ENCODE measurements around the gene ZCCHC8.
"Not testable (repeated sequence)": the region's sequence is repeated elsewhere in the genome, so short reads cannot be mapped to it uniquely, and the experiment has no call there.

ZCCHC8 gene

GRCh38 chr12:122493222-122493621 lies 7.5 kb downstream of the ZCCHC8 start:
- WGBS (ENCODE audit: insufficient coverage, insufficient read length), result no CpG with 5 or more reads among the region's 6 CpGs
- H3K4me1 ChIP-seq (ENCODE audit: control insufficient read depth, insufficient read depth, low read length); DNase-seq (ENCODE audit: low read depth, low spot score); H3K27me3 ChIP-seq (ENCODE audit: control insufficient read depth, insufficient read depth, low read length); H3K4me3 ChIP-seq (ENCODE audit: low read length); H3K27ac ChIP-seq (ENCODE audit: low read length); H3K36me3 ChIP-seq (ENCODE audit: control insufficient read depth, insufficient read depth, low read length); H3K9me3 ChIP-seq (ENCODE audit: control insufficient read depth, insufficient read depth, low read length): not testable (repeated sequence)

- DNase-seq (ENCODE audit: low read depth, low spot score), result no peak
- Histone ChIP-seq H3K36me3 (ENCODE audit: control insufficient read depth, insufficient read depth, low read length) (peaks cover 11% of the 10 kb centered on the region; the same call in 1 of the 2 replicates), H3K27ac (ENCODE audit: low read length) (no peak overlapping the region), H3K27me3 (ENCODE audit: control insufficient read depth, insufficient read depth, low read length) (no peaks in the 10 kb centered on the region), H3K4me3 (ENCODE audit: low read length) (no peak overlapping the region), H3K9me3 (ENCODE audit: control insufficient read depth, insufficient read depth, low read length) (no peaks in the 10 kb centered on the region), H3K4me1 (ENCODE audit: control insufficient read depth, insufficient read depth, low read length) (no peaks in the 10 kb centered on the region)
- WGBS (ENCODE audit: insufficient coverage, insufficient read length), result no CpG with 5 or more reads among the region's 2 CpGs
Observed at GRCh38 chr12:122491991-122492390, 8.7 kb downstream of the ZCCHC8 start.

DNA sequence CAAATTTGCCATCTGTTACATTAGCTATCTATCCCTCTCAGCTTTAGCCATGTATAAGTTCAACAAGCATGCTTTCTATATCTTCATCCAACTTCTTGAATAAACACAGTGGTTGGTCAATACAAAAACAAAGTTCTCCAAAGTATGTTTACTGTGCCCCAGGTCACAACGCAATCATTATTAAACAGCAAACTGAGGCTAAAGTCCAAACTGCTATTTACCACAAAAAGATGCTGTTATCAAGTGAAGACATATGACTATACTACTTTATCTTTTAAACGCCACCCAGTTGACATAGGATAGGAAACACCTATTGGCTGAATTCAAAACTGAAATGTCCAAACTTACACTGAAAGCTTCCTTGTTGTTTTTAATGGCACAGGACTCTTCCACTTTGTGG lies 11.7 kb downstream of the ZCCHC8 start:
- Histone ChIP-seq H3K27ac (ENCODE audit: low read length) (no peak overlapping the region), H3K36me3 (ENCODE audit: control insufficient read depth, insufficient read depth, low read length) (peaks cover 14% of the 10 kb centered on the region; the same call in 1 of the 2 replicates)
- no CpG with 5 or more reads among the region's 2 CpGs for WGBS (ENCODE audit: insufficient coverage, insufficient read length)

GRCh38 chr12:122487807-122488206 lies 12.9 kb downstream of the ZCCHC8 start:
- H3K36me3 ChIP-seq (ENCODE audit: control insufficient read depth, insufficient read depth, low read length), result peaks cover 14% of the 10 kb centered on the region; the same call in 1 of the 2 replicates
- not testable (repeated sequence) for H3K27ac ChIP-seq (ENCODE audit: low read length); H3K27me3 ChIP-seq (ENCODE audit: control insufficient read depth, insufficient read depth, low read length); DNase-seq (ENCODE audit: low read depth, low spot score); H3K4me3 ChIP-seq (ENCODE audit: low read length); H3K4me1 ChIP-seq (ENCODE audit: control insufficient read depth, insufficient read depth, low read length); H3K9me3 ChIP-seq (ENCODE audit: control insufficient read depth, insufficient read depth, low read length)
- WGBS (ENCODE audit: insufficient coverage, insufficient read length), result no CpG with 5 or more reads among the region's 3 CpGs

More for the DNA sequence above, 11.7 kb downstream of the ZCCHC8 start:
- H3K27me3 ChIP-seq (ENCODE audit: control insufficient read depth, insufficient read depth, low read length), result no peaks in the 10 kb centered on the region
- DNase-seq (ENCODE audit: low read depth, low spot score), result no peak
- H3K9me3 ChIP-seq (ENCODE audit: control insufficient read depth, insufficient read depth, low read length), result no peaks in the 10 kb centered on the region
- H3K4me3 ChIP-seq (ENCODE audit: low read length), result no peak overlapping the region
- H3K4me1 ChIP-seq (ENCODE audit: control insufficient read depth, insufficient read depth, low read length), result no peaks in the 10 kb centered on the region

- Histone ChIP-seq H3K36me3 (ENCODE audit: control insufficient read depth, insufficient read depth, low read length) (peaks cover 12% of the 10 kb centered on the region; the same call in 1 of the 2 replicates), H3K27me3 (ENCODE audit: control insufficient read depth, insufficient read depth, low read length) (no peaks in the 10 kb centered on the region), H3K9me3 (ENCODE audit: control insufficient read depth, insufficient read depth, low read length) (no peaks in the 10 kb centered on the region), H3K4me3 (ENCODE audit: low read length) (no peak overlapping the region), H3K4me1 (ENCODE audit: control insufficient read depth, insufficient read depth, low read length) (no peaks in the 10 kb centered on the region), H3K27ac (ENCODE audit: low read length) (no peak overlapping the region)
- DNase-seq (ENCODE audit: low read depth, low spot score), result no peak
- no CpG with 5 or more reads among the region's 7 CpGs for WGBS (ENCODE audit: insufficient coverage, insufficient read length)
Observed at GRCh38 chr12:122486805-122487426, 13.8 kb downstream of the ZCCHC8 start.

GRCh38 chr12:122486360-122486759 lies 14.4 kb downstream of the ZCCHC8 start:
- WGBS (ENCODE audit: insufficient coverage, insufficient read length), result no CpG with 5 or more reads among the region's 6 CpGs
- H3K4me1 ChIP-seq (ENCODE audit: control insufficient read depth, insufficient read depth, low read length); H3K4me3 ChIP-seq (ENCODE audit: low read length); H3K9me3 ChIP-seq (ENCODE audit: control insufficient read depth, insufficient read depth, low read length); DNase-seq (ENCODE audit: low read depth, low spot score); H3K27ac ChIP-seq (ENCODE audit: low read length); H3K36me3 ChIP-seq (ENCODE audit: control insufficient read depth, insufficient read depth, low read length); H3K27me3 ChIP-seq (ENCODE audit: control insufficient read depth, insufficient read depth, low read length): not testable (repeated sequence)

DNA sequence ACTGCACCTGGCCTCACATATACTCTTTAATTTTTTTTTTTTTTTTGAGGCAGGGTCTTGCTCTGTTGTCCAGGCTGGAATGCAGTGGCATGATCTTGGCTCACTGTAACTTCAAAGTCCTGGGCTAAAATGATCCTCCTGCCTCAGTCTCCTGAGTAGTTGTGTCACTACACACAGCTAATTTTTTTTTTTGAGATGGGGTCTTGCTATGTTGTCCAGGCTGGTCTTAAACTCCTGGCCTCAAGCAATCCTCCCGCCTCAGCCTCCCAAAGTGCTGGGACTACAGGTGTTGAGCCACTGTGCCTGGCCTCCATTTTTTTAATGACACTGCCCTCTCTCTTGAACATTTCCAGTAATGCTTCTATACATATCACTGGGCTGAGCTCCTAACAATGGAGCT lies 16.3 kb downstream of the ZCCHC8 start:
- H3K4me3 ChIP-seq (ENCODE audit: low read length); H3K27ac ChIP-seq (ENCODE audit: low read length); H3K27me3 ChIP-seq (ENCODE audit: control insufficient read depth, insufficient read depth, low read length); H3K4me1 ChIP-seq (ENCODE audit: control insufficient read depth, insufficient read depth, low read length); H3K9me3 ChIP-seq (ENCODE audit: control insufficient read depth, insufficient read depth, low read length); DNase-seq (ENCODE audit: low read depth, low spot score): not testable (repeated sequence)
- WGBS (ENCODE audit: insufficient coverage, insufficient read length), result no CpG with 5 or more reads among the region's 1 CpG
- peaks cover 11% of the 10 kb centered on the region; the same call in 1 of the 2 replicates for H3K36me3 ChIP-seq (ENCODE audit: control insufficient read depth, insufficient read depth, low read length)

DNA sequence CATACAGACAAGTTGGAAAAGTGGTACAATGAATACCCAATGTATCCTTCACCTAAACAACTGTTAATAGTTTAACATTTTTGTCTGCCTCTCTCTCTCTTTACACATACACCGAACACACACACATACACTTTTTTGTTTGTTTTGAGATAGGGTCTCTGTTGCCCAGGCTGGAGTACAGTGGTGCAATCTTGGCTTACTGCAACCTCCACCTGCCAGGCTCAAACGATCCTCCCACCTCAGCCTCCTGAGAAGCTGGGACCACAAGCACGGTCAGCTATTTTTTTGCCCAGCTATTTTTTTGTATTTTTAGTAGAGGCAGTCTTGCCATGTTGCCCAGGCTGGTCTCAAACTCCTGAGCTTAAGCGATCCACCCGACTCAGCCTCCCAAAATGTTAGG lies 16.8 kb downstream of the ZCCHC8 start:
- Histone ChIP-seq H3K36me3 (ENCODE audit: control insufficient read depth, insufficient read depth, low read length) (peaks cover 11% of the 10 kb centered on the region; the same call in 1 of the 2 replicates), H3K4me1 (ENCODE audit: control insufficient read depth, insufficient read depth, low read length) (no peaks in the 10 kb centered on the region), H3K9me3 (ENCODE audit: control insufficient read depth, insufficient read depth, low read length) (no peaks in the 10 kb centered on the region), H3K27me3 (ENCODE audit: control insufficient read depth, insufficient read depth, low read length) (no peaks in the 10 kb centered on the region), H3K4me3 (ENCODE audit: low read length) (no peak overlapping the region), H3K27ac (ENCODE audit: low read length) (no peak overlapping the region)
- 100% methylated on average over 1 of the region's 5 CpGs for WGBS (ENCODE audit: insufficient coverage, insufficient read length)
- DNase-seq (ENCODE audit: low read depth, low spot score), result no peak

DNA sequence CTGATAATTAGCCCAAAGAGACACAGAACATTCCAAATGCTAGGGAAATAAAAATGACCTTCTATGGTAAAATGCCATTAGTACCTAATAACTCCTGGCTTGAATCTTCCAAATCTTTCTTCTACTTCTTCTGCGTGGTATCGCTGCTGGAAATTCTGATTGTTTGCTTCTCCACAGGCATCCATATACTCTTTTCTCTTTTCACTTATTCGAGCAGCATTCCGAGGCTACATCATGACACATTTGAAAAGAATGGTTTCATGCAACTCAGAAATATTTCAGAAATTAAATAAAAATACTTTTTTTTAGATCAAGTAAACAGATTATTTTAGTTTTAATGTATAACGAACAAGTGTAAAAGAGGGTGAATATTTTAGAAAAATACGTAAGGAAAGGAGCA lies 18.9 kb downstream of the ZCCHC8 start:
- Histone ChIP-seq H3K27me3 (ENCODE audit: control insufficient read depth, insufficient read depth, low read length) (no peaks in the 10 kb centered on the region), H3K27ac (ENCODE audit: low read length) (no peak overlapping the region), H3K9me3 (ENCODE audit: control insufficient read depth, insufficient read depth, low read length) (no peaks in the 10 kb centered on the region), H3K4me3 (ENCODE audit: low read length) (no peak overlapping the region), H3K36me3 (ENCODE audit: control insufficient read depth, insufficient read depth, low read length) (peaks cover 9% of the 10 kb centered on the region; the same call in 1 of the 2 replicates), H3K4me1 (ENCODE audit: control insufficient read depth, insufficient read depth, low read length) (no peaks in the 10 kb centered on the region)
- 100% methylated on average over 2 of the region's 6 CpGs for WGBS (ENCODE audit: insufficient coverage, insufficient read length)
- no peak for DNase-seq (ENCODE audit: low read depth, low spot score)

DNA sequence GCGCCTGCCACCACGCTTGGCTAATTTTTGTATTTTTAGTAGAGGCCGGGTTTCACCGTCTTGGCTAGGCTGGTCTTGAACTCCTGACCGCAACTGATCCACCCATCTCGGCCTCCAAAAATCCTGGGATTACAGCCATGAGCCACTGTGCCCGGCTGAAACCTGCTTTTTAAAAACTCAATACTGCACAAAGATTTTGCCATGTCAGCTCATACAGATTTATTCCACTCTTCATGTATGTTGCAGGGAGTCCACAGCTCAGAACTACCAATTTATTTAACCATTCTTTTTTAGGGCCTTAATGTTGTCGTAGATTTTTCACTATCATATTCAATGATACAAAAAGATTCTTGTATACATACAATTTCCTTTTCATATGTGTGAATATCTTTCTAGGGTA lies 20.0 kb downstream of the ZCCHC8 start:
- H3K4me3 ChIP-seq (ENCODE audit: low read length), result no peak overlapping the region
- H3K4me1 ChIP-seq (ENCODE audit: control insufficient read depth, insufficient read depth, low read length), result no peaks in the 10 kb centered on the region
- peaks cover 16% of the 10 kb centered on the region; the same call in 1 of the 2 replicates for H3K36me3 ChIP-seq (ENCODE audit: control insufficient read depth, insufficient read depth, low read length)
- no peaks in the 10 kb centered on the region for H3K27me3 ChIP-seq (ENCODE audit: control insufficient read depth, insufficient read depth, low read length)
- DNase-seq (ENCODE audit: low read depth, low spot score), result no peak
- H3K9me3 ChIP-seq (ENCODE audit: control insufficient read depth, insufficient read depth, low read length), result no peaks in the 10 kb centered on the region
- WGBS (ENCODE audit: insufficient coverage, insufficient read length), result no CpG with 5 or more reads among the region's 8 CpGs
- H3K27ac ChIP-seq (ENCODE audit: low read length), result no peak overlapping the region

DNA sequence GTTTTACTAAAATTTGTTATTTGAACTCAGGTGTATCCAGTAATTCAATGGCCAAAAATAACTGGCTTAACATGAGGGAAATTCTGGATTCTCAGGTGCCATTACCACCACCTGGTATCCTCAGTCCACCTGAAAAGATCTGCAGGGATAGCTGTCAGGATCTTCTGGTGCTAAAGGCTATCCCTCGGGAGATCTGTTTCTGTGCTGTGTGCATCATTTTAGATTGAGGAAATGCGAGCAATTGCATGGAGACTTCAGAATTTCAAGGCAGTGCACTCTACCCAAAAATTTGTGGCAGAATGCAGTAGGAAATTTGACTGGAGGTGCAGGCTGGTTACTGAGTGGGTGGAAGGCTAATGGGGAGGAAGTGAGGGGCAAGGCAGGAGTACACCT lies 26.4 kb downstream of the ZCCHC8 start:
- H3K36me3 ChIP-seq (ENCODE audit: control insufficient read depth, insufficient read depth, low read length), result peaks cover 24% of the 10 kb centered on the region
- H3K4me3 ChIP-seq (ENCODE audit: low read length), result no peak overlapping the region
- no CpG with 5 or more reads among the region's 2 CpGs for WGBS (ENCODE audit: insufficient coverage, insufficient read length)
- H3K4me1 ChIP-seq (ENCODE audit: control insufficient read depth, insufficient read depth, low read length), result no peaks in the 10 kb centered on the region
- no peaks in the 10 kb centered on the region for H3K9me3 ChIP-seq (ENCODE audit: control insufficient read depth, insufficient read depth, low read length)
- no peak for DNase-seq (ENCODE audit: low read depth, low spot score)
- H3K27me3 ChIP-seq (ENCODE audit: control insufficient read depth, insufficient read depth, low read length), result no peaks in the 10 kb centered on the region
- H3K27ac ChIP-seq (ENCODE audit: low read length), result no peak overlapping the region
